ENCODE data around the gene ZFP90. TPM values are rescaled to one million over a fixed set of nuclear protein-coding genes. Genes with fewer than 3 reads are reported as not detected.

The ZFP90 gene
- total and polyA plus RNA-seq, 3 experiments from 2014 or later = 22.4 to 24.3 (median 24.0) TPM

- no peaks in the 10 kb centered on the region for H3K4me1 ChIP-seq (ENCODE audit: insufficient read depth, low read length)
- ChIA-PET POLR2A (interaction anchor here (0.5 kb wide), 1 partner anchor 287 kb away, joined by 3 read pairs; no protein-coding TSS in a partner anchor), CTCF (interaction anchor here (0.8 kb wide), 1 partner anchor 37 kb away, joined by 3 read pairs; no protein-coding TSS in a partner anchor)
- H3K27ac ChIP-seq (ENCODE audit: low read depth, low read length) = no peak overlapping the region
- Mint-ChIP-seq H3K27ac (no peak overlapping the region), H3K4me1 (no peaks in the 10 kb centered on the region), H3K4me3 (no peak overlapping the region), H3K9me3 (peaks cover 51 to 97% (median 93%) of the 10 kb centered on the region in 5 donors), H3K27me3 (no peaks in the 10 kb centered on the region), H3K36me3 (peaks cover 47 to 79% (median 68%) of the 10 kb centered on the region in 3 donors)
- H3K27me3 ChIP-seq (ENCODE audit: insufficient read depth, low read length, poor library complexity, severe bottlenecking) = no peaks in the 10 kb centered on the region
- peaks cover 89% of the 10 kb centered on the region for H3K9me3 ChIP-seq (ENCODE audit: low read length)
- H3K36me3 ChIP-seq (ENCODE audit: insufficient read depth, low read length) = peaks cover 45% of the 10 kb centered on the region
- no peak for DNase-seq
- H3K4me3 ChIP-seq (ENCODE audit: low read length) = peak overlapping the region; percentile 11
These were observed 25.4 kb downstream of the ZFP90 start for GRCh38 chr16:68564382-68564985.

GRCh38 chr16:68574479-68574878 is 35.4 kb downstream of the ZFP90 start:
- H3K4me1 Mint-ChIP-seq = no peaks in the 10 kb centered on the region
- Histone ChIP-seq H3K27ac (ENCODE audit: low read depth, low read length) (no peak overlapping the region), H3K4me3 (ENCODE audit: low read length) (no peak overlapping the region), H3K9me3 (ENCODE audit: low read length) (peaks cover 49% of the 10 kb centered on the region), H3K27me3 (ENCODE audit: insufficient read depth, low read length, poor library complexity, severe bottlenecking) (no peaks in the 10 kb centered on the region), H3K4me1 (ENCODE audit: insufficient read depth, low read length) (no peaks in the 10 kb centered on the region), H3K36me3 (ENCODE audit: insufficient read depth, low read length) (peaks cover 3% of the 10 kb centered on the region)
- H3K4me3 Mint-ChIP-seq = peak overlapping the region in 1 of 7 donors; percentile 40
- POLR2A ChIA-PET = no interaction called here
- H3K27ac Mint-ChIP-seq = no peak overlapping the region
- H3K36me3 Mint-ChIP-seq = peaks cover 5 to 68% (median 44%) of the 10 kb centered on the region in 3 donors
- peaks cover 0 to 2% of the 10 kb centered on the region in 2 donors for H3K27me3 Mint-ChIP-seq
- no peak for DNase-seq
- peaks cover 43 to 94% (median 87%) of the 10 kb centered on the region in 5 donors for H3K9me3 Mint-ChIP-seq
- CTCF ChIA-PET = no interaction called here

- Mint-ChIP-seq H3K4me1 (no peaks in the 10 kb centered on the region), H3K36me3 (peaks cover 1 to 66% (median 40%) of the 10 kb centered on the region in 3 donors)
- no peak overlapping the region for H3K4me3 ChIP-seq (ENCODE audit: low read length)
These were observed 36.0 kb downstream of the ZFP90 start for GRCh38 chr16:68575082-68575481.

DNA sequence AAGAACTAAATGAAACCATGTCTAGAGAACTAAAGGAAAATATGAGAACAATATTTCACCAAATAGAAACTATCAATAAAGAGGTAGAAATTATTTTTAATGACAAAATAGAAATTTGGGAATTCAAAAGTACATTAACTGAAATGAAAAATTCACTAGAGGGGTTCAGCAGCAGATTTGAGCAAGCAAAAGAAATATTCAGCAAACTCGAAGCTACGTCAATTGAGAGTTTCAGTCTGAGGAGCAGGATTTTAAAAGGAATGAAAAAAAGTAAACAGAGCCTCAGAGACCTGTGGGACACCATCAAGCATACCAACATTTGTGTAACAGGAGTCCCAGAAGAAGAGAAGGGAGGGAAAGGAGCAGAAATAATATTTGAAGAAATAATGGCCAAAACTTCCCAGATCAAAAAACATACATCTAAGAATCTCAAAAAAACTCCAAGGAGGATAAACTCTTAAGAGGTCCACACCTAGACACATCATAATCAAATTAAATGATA is 38.3 kb downstream of the ZFP90 start:
- H3K9me3 ChIP-seq (ENCODE audit: low read length) = peaks cover 33% of the 10 kb centered on the region
- peaks cover 3% of the 10 kb centered on the region for H3K36me3 ChIP-seq (ENCODE audit: insufficient read depth, low read length)

More at GRCh38 chr16:68575082-68575481, 36.0 kb downstream of the ZFP90 start:
- ChIA-PET CTCF (no interaction called here), POLR2A (no interaction called here)
- no peak overlapping the region for H3K4me3 Mint-ChIP-seq
- no peak for DNase-seq
- H3K9me3 ChIP-seq (ENCODE audit: low read length) = peaks cover 43% of the 10 kb centered on the region
- H3K27me3 ChIP-seq (ENCODE audit: insufficient read depth, low read length, poor library complexity, severe bottlenecking) = no peaks in the 10 kb centered on the region
- peaks cover 0 to 2% of the 10 kb centered on the region in 2 donors for H3K27me3 Mint-ChIP-seq
- H3K27ac ChIP-seq (ENCODE audit: low read depth, low read length) = no peak overlapping the region
- H3K27ac Mint-ChIP-seq = no peak overlapping the region
- no peaks in the 10 kb centered on the region for H3K4me1 ChIP-seq (ENCODE audit: insufficient read depth, low read length)
- peaks cover 3% of the 10 kb centered on the region for H3K36me3 ChIP-seq (ENCODE audit: insufficient read depth, low read length)
- H3K9me3 Mint-ChIP-seq = peaks cover 38 to 91% (median 82%) of the 10 kb centered on the region in 5 donors

GRCh38 chr16:68590201-68590994 is 51.3 kb downstream of the ZFP90 start:
- no peaks in the 10 kb centered on the region for H3K36me3 ChIP-seq (ENCODE audit: insufficient read depth, low read length)
- no peaks in the 10 kb centered on the region for H3K4me1 ChIP-seq (ENCODE audit: insufficient read depth, low read length)
- H3K4me3 ChIP-seq (ENCODE audit: low read length) = no peak overlapping the region
- POLR2A ChIA-PET = interaction anchor here (0.5 kb wide), 1 partner anchor 1034 kb away, joined by 3 read pairs; no protein-coding TSS in a partner anchor
- Mint-ChIP-seq H3K4me3 (peak overlapping the region in 4 of 7 donors; percentile 5 to 45 (median 24)), H3K27me3 (peaks cover 0 to 2% of the 10 kb centered on the region in 2 donors), H3K9me3 (peaks cover 3 to 5% (median 4%) of the 10 kb centered on the region in 5 donors), H3K4me1 (peaks cover 4 to 8% (median 5%) of the 10 kb centered on the region in 3 donors), H3K36me3 (peaks cover 0 to 14% (median 3%) of the 10 kb centered on the region in 3 donors), H3K27ac (no peak overlapping the region)
- H3K27ac ChIP-seq (ENCODE audit: low read depth, low read length) = no peak overlapping the region
- H3K9me3 ChIP-seq (ENCODE audit: low read length) = no peaks in the 10 kb centered on the region
- DNase-seq = peak; percentile 26 to 59 (median 45)
- CTCF ChIA-PET = interaction anchor here (0.7 to 3.3 kb wide), 14 partner anchors 9 to 193 kb away, joined by 3 to 55 read pairs (median 4); partner anchors contain the start of gene ZFP90
- H3K27me3 ChIP-seq (ENCODE audit: insufficient read depth, low read length, poor library complexity, severe bottlenecking) = no peaks in the 10 kb centered on the region

More for the DNA sequence above, 38.3 kb downstream of the ZFP90 start:
- no peak overlapping the region for H3K27ac ChIP-seq (ENCODE audit: low read depth, low read length)
- H3K4me3 ChIP-seq (ENCODE audit: low read length) = no peak overlapping the region
- Mint-ChIP-seq H3K27ac (no peak overlapping the region), H3K4me1 (no peaks in the 10 kb centered on the region), H3K4me3 (no peak overlapping the region), H3K27me3 (peaks cover 0 to 2% of the 10 kb centered on the region in 2 donors), H3K36me3 (peaks cover 2 to 64% (median 32%) of the 10 kb centered on the region in 3 donors), H3K9me3 (peaks cover 29 to 90% (median 68%) of the 10 kb centered on the region in 5 donors)
- no peaks in the 10 kb centered on the region for H3K4me1 ChIP-seq (ENCODE audit: insufficient read depth, low read length)
- CTCF ChIA-PET = no interaction called here
- POLR2A ChIA-PET = no interaction called here
- H3K27me3 ChIP-seq (ENCODE audit: insufficient read depth, low read length, poor library complexity, severe bottlenecking) = no peaks in the 10 kb centered on the region
- no peak for DNase-seq

DNA sequence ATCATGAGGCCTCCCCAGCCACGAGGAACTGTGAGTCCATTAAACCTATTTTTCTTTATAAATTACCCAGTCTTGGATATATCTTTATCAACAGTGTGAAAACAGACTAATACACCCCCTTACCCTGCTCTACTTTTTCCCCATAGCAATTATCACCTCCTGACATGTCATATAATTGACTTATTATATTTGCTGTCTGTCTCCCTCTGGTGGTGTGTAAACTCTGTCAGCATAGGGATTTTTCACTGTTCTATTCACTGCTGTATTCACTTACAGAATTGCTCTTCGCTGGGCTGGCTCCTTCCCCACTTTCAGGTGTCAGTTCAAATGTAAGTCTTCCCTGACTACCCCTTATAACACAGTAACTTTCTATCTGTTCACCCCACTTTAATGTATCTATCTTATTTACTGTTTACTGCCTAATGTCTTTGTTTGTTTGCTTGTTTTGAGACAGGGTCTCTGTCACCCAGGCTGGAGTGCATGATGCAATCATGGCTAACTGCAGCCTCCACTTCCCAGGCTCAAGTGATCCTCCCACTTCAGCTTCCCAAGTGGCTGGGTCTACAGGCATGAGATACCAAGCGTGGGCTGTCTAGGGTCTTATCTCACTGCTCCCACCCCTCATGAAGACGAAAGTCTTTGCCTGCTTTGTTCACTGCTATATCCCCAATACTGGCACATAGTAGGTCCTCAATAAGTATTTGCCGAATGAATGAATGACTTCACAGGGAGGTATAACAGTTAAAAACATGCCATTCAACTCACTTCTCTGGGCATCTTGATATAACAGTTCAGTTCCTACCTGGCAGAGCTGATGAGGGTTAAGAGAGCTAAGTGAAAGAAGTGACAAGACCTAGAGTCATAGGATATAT is 53.6 kb downstream of the ZFP90 start:
- ChIA-PET CTCF (interaction anchor here (2.1 to 3.3 kb wide), 3 partner anchors 12 to 64 kb away, joined by 5 to 55 read pairs (median 9); no protein-coding TSS in a partner anchor), POLR2A (no interaction called here)
- H3K4me1 Mint-ChIP-seq = peaks cover 4 to 8% (median 5%) of the 10 kb centered on the region in 3 donors
- no peaks in the 10 kb centered on the region for H3K9me3 ChIP-seq (ENCODE audit: low read length)
- DNase-seq = peak in 2 of 5 donors; percentile 6 to 17
- peaks cover 3 to 5% (median 4%) of the 10 kb centered on the region in 5 donors for H3K9me3 Mint-ChIP-seq
- no peaks in the 10 kb centered on the region for H3K4me1 ChIP-seq (ENCODE audit: insufficient read depth, low read length)
- no peak overlapping the region for H3K4me3 Mint-ChIP-seq
- H3K27ac ChIP-seq (ENCODE audit: low read depth, low read length) = no peak overlapping the region
- no peaks in the 10 kb centered on the region for H3K27me3 ChIP-seq (ENCODE audit: insufficient read depth, low read length, poor library complexity, severe bottlenecking)
- peaks cover 0 to 2% of the 10 kb centered on the region in 2 donors for H3K27me3 Mint-ChIP-seq
- H3K36me3 Mint-ChIP-seq = peaks cover 0 to 14% (median 3%) of the 10 kb centered on the region in 3 donors
- peak overlapping the region in 1 of 8 donors; percentile 48 for H3K27ac Mint-ChIP-seq
- no peak overlapping the region for H3K4me3 ChIP-seq (ENCODE audit: low read length)
- H3K36me3 ChIP-seq (ENCODE audit: insufficient read depth, low read length) = no peaks in the 10 kb centered on the region

DNA sequence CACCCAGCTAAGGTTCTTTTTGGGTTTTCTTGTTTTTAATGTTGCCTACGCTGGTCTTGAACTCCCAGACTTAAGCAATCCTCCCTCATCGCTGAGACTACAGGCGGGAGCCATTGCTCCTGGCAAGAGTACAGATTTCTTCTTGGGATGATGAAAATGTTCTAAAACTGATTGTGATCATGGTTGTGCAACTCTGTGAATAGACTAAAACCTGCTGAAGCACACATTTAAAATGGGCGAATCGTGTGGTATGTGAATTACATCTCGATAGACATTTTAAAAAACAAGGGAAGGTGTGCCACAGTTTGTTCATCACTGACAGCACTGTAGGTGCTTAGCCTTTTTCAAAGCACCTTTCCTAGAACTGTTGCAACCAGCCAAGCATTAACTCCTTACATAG is 57.2 kb downstream of the ZFP90 start:
- ChIA-PET POLR2A (no interaction called here), CTCF (no interaction called here)
- no peak for DNase-seq
- no peak overlapping the region for H3K27ac ChIP-seq (ENCODE audit: low read depth, low read length)
- H3K27ac Mint-ChIP-seq = no peak overlapping the region
- H3K9me3 Mint-ChIP-seq = peaks cover 0 to 3% (median 2%) of the 10 kb centered on the region in 5 donors
- H3K4me3 Mint-ChIP-seq = no peak overlapping the region
- peaks cover 0 to 10% (median 2%) of the 10 kb centered on the region in 3 donors for H3K36me3 Mint-ChIP-seq
- H3K4me3 ChIP-seq (ENCODE audit: low read length) = no peak overlapping the region
- no peaks in the 10 kb centered on the region for H3K36me3 ChIP-seq (ENCODE audit: insufficient read depth, low read length)
- H3K4me1 ChIP-seq (ENCODE audit: insufficient read depth, low read length) = no peaks in the 10 kb centered on the region
- no peaks in the 10 kb centered on the region for H3K27me3 ChIP-seq (ENCODE audit: insufficient read depth, low read length, poor library complexity, severe bottlenecking)
- H3K4me1 Mint-ChIP-seq = peaks cover 0 to 2% (median 2%) of the 10 kb centered on the region in 3 donors
- H3K9me3 ChIP-seq (ENCODE audit: low read length) = no peaks in the 10 kb centered on the region
- H3K27me3 Mint-ChIP-seq = peaks cover 0 to 2% of the 10 kb centered on the region in 2 donors

All from CD8-positive, alpha-beta memory T cell (primary cell).